Common myeloid progenitor, CD34-positive (primary cell): ENCODE results near the gene LTB4R2.
A peak's percentile ranks its signal among the peaks of the same experiment; 100 is the strongest.

Experiments used
- CTCF ChIA-PET: fragments of 350-600 bp; sonication (Branson Sonifier 250); formaldehyde crosslinking; loops from one replicate; lab custom pipeline; 2021; ENCODE audit warnings: antibody characterized with exemption; lab: Charles Lee
- POLR2A ChIA-PET: fragments of 350-600 bp; sonication (Branson Sonifier 250); formaldehyde crosslinking; loops from one replicate; lab custom pipeline; 2021; ENCODE audit warnings: antibody characterized with exemption; lab: Charles Lee
- DNase-seq, 3 donors: peaks; one replicate each; pipeline versions ENCODE4 v3.0.0 to v3.0.0-alpha.2; 2013
- H3K27ac ChIP-seq, 2 experiments: 1 replicate in 1 of 2; 2 replicates in 1 of 2; pipeline ENCODE4 v1.7.0; 2013; ENCODE audit warnings: inconsistent platforms in 2 of 2, low read length in 2 of 2, mild to moderate bottlenecking in 2 of 2, low read depth in 1 of 2, moderate library complexity in 1 of 2; ENCODE audit not compliant: severe bottlenecking in 2 of 2, insufficient read depth in 1 of 2, poor library complexity in 1 of 2
- H3K27me3 ChIP-seq, 5 experiments: replicated peaks in 2 of 5; 1 replicate in 3 of 5; 2 replicates in 2 of 5; pipeline versions ENCODE4 v1.6.1 to v1.7.0; 2013; ENCODE audit warnings: low read length in 4 of 5, mild to moderate bottlenecking in 2 of 5, moderate library complexity in 2 of 5, inconsistent platforms in 1 of 5; ENCODE audit not compliant: insufficient read depth in 5 of 5, control insufficient read depth in 4 of 5
- H3K36me3 ChIP-seq, 4 experiments: 1 replicate in 2 of 4; 2 replicates in 2 of 4; pipeline versions ENCODE4 v1.6.1 to v1.7.0; 2013; ENCODE audit warnings: low read length in 3 of 4, control low read depth in 1 of 4, mild to moderate bottlenecking in 1 of 4; ENCODE audit not compliant: control insufficient read depth in 4 of 4, insufficient read depth in 4 of 4
- H3K4me1 ChIP-seq, 4 experiments: 1 replicate in 3 of 4; 2 replicates in 1 of 4; pipeline versions ENCODE4 v1.6.1 to v1.7.1; 2013; ENCODE audit warnings: low read length in 3 of 4, mild to moderate bottlenecking in 3 of 4, control low read depth in 1 of 4, inconsistent platforms in 1 of 4, moderate library complexity in 1 of 4; ENCODE audit not compliant: control insufficient read depth in 4 of 4, insufficient read depth in 4 of 4; ENCODE audit errors: control extremely low read depth in 1 of 4
- H3K4me3 ChIP-seq, 7 experiments: 1 replicate in 4 of 7; 2 replicates in 3 of 7; pipeline versions ENCODE4 v1.5.1 to v1.7.0; 2013; ENCODE audit warnings: mild to moderate bottlenecking in 7 of 7, low read length in 6 of 7, moderate library complexity in 6 of 7, inconsistent platforms in 2 of 7, low read depth in 2 of 7, control low read depth in 1 of 7; ENCODE audit not compliant: insufficient read depth in 4 of 7, control insufficient read depth in 1 of 7; ENCODE audit errors: extremely low read depth in 1 of 7
- H3K9me3 ChIP-seq, 5 experiments: 1 replicate in 4 of 5; 2 replicates in 1 of 5; pipeline versions ENCODE4 v1.6.1 to v1.7.1; 2013; ENCODE audit warnings: low read length in 4 of 5, mild to moderate bottlenecking in 2 of 5, inconsistent platforms in 1 of 5, low read depth in 1 of 5, moderate library complexity in 1 of 5; ENCODE audit not compliant: control insufficient read depth in 4 of 5, insufficient read depth in 2 of 5; ENCODE audit errors: control extremely low read depth in 1 of 5
- WGBS: methylation state at CpG from one replicate; pipeline ENCODE4 v1.1.5; 2013; ENCODE audit not compliant: insufficient coverage; 5-methylcytosine and 5-hydroxymethylcytosine counted together

The LTB4R2 gene

DNA sequence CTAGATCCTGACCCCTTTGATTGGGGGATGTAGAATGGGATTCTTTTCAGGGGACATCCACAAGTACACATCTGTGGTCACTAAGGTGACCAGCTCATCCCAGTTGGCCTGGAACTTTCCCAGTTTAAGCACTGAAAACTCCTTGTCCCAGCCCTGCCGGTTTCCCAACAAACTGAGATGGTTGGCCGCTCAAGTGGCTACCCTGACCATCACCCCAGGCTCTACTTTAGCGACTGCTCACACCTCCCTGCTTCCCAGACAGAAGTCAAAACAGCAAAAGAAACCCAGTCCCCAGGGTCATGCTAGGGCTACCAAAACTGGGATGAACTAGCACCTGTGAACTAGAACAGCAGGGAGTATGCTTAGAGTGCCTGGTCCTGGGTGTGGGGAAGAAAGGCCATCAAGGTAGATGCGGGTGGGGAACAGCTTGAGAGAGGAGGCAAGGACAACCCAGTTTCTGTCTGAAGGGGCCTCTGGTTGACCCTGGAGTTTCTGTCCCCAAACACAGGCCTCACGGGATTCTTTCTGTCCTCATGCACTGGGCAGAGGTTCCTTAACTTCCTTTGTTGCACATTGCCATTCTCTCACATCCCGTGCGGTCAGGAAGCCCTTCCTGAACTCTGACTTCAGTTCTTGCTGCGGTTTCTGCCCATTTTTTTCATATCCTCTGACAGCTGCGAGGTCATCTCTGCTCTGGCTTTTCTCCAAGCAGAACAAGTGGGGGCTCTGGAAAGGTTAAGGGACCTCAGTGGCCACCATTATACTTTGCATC lies 3.0 kb downstream of the LTB4R2 start:
- DNase-seq, result peak; percentile 83 to 92 (median 89)
- no peaks in the 10 kb centered on the region for H3K9me3 ChIP-seq
- H3K4me3 ChIP-seq, result peak overlapping the region in 4 of 7 experiments; percentile 13 to 58 (median 34)
- H3K27me3 ChIP-seq, result no peaks in the 10 kb centered on the region
- peaks cover 0 to 11% (median under 1%) of the 10 kb centered on the region in 4 experiments for H3K36me3 ChIP-seq
- ChIA-PET POLR2A (interaction anchor here (0.9 to 1.4 kb wide), 4 partner anchors 12 to 42 kb away, joined by 3 to 5 read pairs (median 4); partner anchors contain the start of gene RABGGTA), CTCF (interaction anchor here (0.8 to 19.1 kb wide), 8 partner anchors 13 to 151 kb away, joined by 3 to 391 read pairs (median 3); partner anchors contain the start of genes ADCY4, CHMP4A, DHRS1 and NOP9)
- H3K4me1 ChIP-seq, result peaks cover 19 to 89% (median 73%) of the 10 kb centered on the region in 4 experiments
- H3K27ac ChIP-seq, result peak overlapping the region in 1 of 2 experiments; percentile 36
- 25% methylated on average over 8 of the region's 9 CpGs for WGBS

- WGBS, result 0% methylated on average over 1 of the region's 2 CpGs
- ChIA-PET CTCF (interaction anchor here (1.0 to 19.1 kb wide), 6 partner anchors 14 to 122 kb away, joined by 3 to 391 read pairs (median 3); partner anchors contain the start of genes ADCY4, CHMP4A, DHRS1 and NFATC4), POLR2A (no interaction called here)
- peak overlapping the region in 1 of 7 experiments; percentile 46 for H3K4me3 ChIP-seq
- peaks cover 18 to 79% (median 70%) of the 10 kb centered on the region in 4 experiments for H3K4me1 ChIP-seq
- peak; percentile 67 to 94 (median 92) for DNase-seq
- H3K27ac ChIP-seq, result peak overlapping the region in 1 of 2 experiments; percentile 11
- peaks cover 0 to 6% (median 0%) of the 10 kb centered on the region in 4 experiments for H3K36me3 ChIP-seq
- H3K27me3 ChIP-seq, result no peaks in the 10 kb centered on the region
- no peaks in the 10 kb centered on the region for H3K9me3 ChIP-seq
Measured at GRCh38 chr14:24313913-24314312, 4.0 kb downstream of the LTB4R2 start.

- no peak overlapping the region for H3K27ac ChIP-seq
- no peak for DNase-seq
- peak overlapping the region in 2 of 7 experiments; percentile 6 to 46 for H3K4me3 ChIP-seq
- H3K36me3 ChIP-seq, result peaks cover 0 to 4% (median 0%) of the 10 kb centered on the region in 4 experiments
- H3K4me1 ChIP-seq, result peaks cover 18 to 73% (median 66%) of the 10 kb centered on the region in 4 experiments
- POLR2A ChIA-PET, result no interaction called here
- H3K27me3 ChIP-seq, result no peaks in the 10 kb centered on the region
- no peaks in the 10 kb centered on the region for H3K9me3 ChIP-seq
- CTCF ChIA-PET, result interaction anchor here (1.0 to 19.1 kb wide), 5 partner anchors 13 to 121 kb away, joined by 3 to 391 read pairs (median 3); partner anchors contain the start of genes ADCY4, DHRS1, NFATC4 and NOP9
- WGBS, result 100% methylated on average over 2 of the region's 5 CpGs
Measured at GRCh38 chr14:24314377-24315193, 4.6 kb downstream of the LTB4R2 start.

DNA sequence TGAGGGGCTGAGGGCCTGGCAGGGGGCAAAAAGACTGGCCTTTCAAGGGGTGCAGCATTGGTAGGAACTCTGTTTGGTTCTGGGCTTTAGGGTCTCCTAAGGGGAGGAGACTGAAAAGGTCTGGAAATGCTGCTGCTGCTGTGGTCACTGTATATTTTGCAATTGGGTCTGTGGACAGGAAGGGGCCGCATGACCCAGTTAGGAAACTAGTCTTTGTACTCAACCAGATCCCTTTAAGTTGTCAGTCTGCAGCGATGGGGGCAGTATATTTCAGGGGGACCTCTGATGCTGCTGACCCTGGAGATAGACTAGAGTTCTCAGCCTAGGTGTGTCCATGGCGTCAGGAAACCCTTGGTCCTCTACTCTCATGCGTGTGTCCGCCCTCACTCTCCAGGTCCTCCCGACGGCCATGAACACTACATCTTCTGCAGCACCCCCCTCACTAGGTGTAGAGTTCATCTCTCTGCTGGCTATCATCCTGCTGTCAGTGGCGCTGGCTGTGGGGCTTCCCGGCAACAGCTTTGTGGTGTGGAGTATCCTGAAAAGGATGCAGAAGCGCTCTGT lies 5.4 kb downstream of the LTB4R2 start:
- WGBS, result 94% methylated on average over 8 of the region's 10 CpGs
- Histone ChIP-seq H3K36me3 (no peaks in the 10 kb centered on the region), H3K27me3 (no peaks in the 10 kb centered on the region), H3K9me3 (no peaks in the 10 kb centered on the region), H3K4me1 (peaks cover 18 to 65% (median 59%) of the 10 kb centered on the region in 4 experiments), H3K27ac (no peak overlapping the region), H3K4me3 (no peak overlapping the region)
- CTCF ChIA-PET, result interaction anchor here (19.1 kb wide), 1 partner anchor 13 kb away, joined by 391 read pairs; the partner anchor contains the start of gene ADCY4
- POLR2A ChIA-PET, result no interaction called here
- no peak for DNase-seq

- H3K4me3 ChIP-seq, result no peak overlapping the region
- POLR2A ChIA-PET, result no interaction called here
- H3K36me3 ChIP-seq, result no peaks in the 10 kb centered on the region
- WGBS, result 94% methylated on average over 69 of the region's 70 CpGs
- peaks cover 18 to 59% (median 52%) of the 10 kb centered on the region in 4 experiments for H3K4me1 ChIP-seq
- H3K9me3 ChIP-seq, result no peaks in the 10 kb centered on the region
- DNase-seq, result peak in 1 of 3 donors; percentile 28
- CTCF ChIA-PET, result interaction anchor here (1.0 to 2.2 kb wide), 2 partner anchors 10 to 45 kb away, joined by 3 to 11 read pairs; partner anchors contain the start of gene RABGGTA
- no peaks in the 10 kb centered on the region for H3K27me3 ChIP-seq
- no peak overlapping the region for H3K27ac ChIP-seq
Measured at GRCh38 chr14:24315807-24316596, 6.1 kb downstream of the LTB4R2 start.

- no peak for DNase-seq
- no peaks in the 10 kb centered on the region for H3K27me3 ChIP-seq
- H3K4me3 ChIP-seq, result no peak overlapping the region
- no peaks in the 10 kb centered on the region for H3K9me3 ChIP-seq
- peaks cover 18 to 53% (median 47%) of the 10 kb centered on the region in 4 experiments for H3K4me1 ChIP-seq
- H3K27ac ChIP-seq, result no peak overlapping the region
- H3K36me3 ChIP-seq, result no peaks in the 10 kb centered on the region
- 91% methylated on average over 13 of the region's 18 CpGs for WGBS
- POLR2A ChIA-PET, result interaction anchor here (0.6 kb wide), 1 partner anchor 14 kb away, joined by 3 read pairs; no protein-coding TSS in a partner anchor
- CTCF ChIA-PET, result interaction anchor here (1.0 to 2.2 kb wide), 2 partner anchors 10 to 45 kb away, joined by 3 to 11 read pairs; partner anchors contain the start of gene RABGGTA
Measured at GRCh38 chr14:24316597-24316950, 6.6 kb downstream of the LTB4R2 start.
